GM23248 (cell line): ENCODE results near the gene SCAF4. TPM values are rescaled to one million over a fixed set of nuclear protein-coding genes. Genes with fewer than 3 reads are reported as not detected.

ENCODE experiments used
- DNase-seq: peaks from one replicate; pipeline ENCODE4 v3.0.0-alpha.2; 2015
- H2AFZ ChIP-seq: fragments of 200-600 bp; sonication (generic); 2 replicates; pipeline ENCODE4 v1.6.1; 2016; ENCODE audit warnings: antibody characterized with exemption
- H3F3A ChIP-seq: fragments of 200-600 bp; sonication (generic); 2 replicates; pipeline ENCODE4 v1.6.1; 2016; ENCODE audit warnings: mild to moderate bottlenecking, antibody characterized with exemption, mixed run types; ENCODE audit not compliant: insufficient read depth
- H3K27ac ChIP-seq: fragments of 200-600 bp; sonication (generic); 2 replicates; pipeline ENCODE4 v1.5.1; 2016; ENCODE audit warnings: mild to moderate bottlenecking
- H3K27me3 ChIP-seq: fragments of 200-600 bp; sonication (generic); replicated peaks from 2 replicates; pipeline ENCODE4 v1.6.1; 2016; ENCODE audit warnings: mild to moderate bottlenecking; ENCODE audit not compliant: insufficient read depth
- H3K36me3 ChIP-seq: fragments of 200-600 bp; sonication (generic); 2 replicates; pipeline ENCODE4 v1.6.1; 2016; ENCODE audit warnings: low read depth, mild to moderate bottlenecking
- H3K4me1 ChIP-seq: fragments of 200-600 bp; sonication (generic); 2 replicates; pipeline ENCODE4 v1.6.1; 2016; ENCODE audit warnings: mild to moderate bottlenecking; ENCODE audit not compliant: insufficient read depth
- H3K4me2 ChIP-seq: fragments of 200-600 bp; sonication (generic); one replicate; pipeline ENCODE4 v1.6.1; 2016; ENCODE audit warnings: mild to moderate bottlenecking; ENCODE audit not compliant: unreplicated experiment
- H3K4me3 ChIP-seq: fragments of 200-600 bp; sonication (generic); 2 replicates; pipeline ENCODE4 v1.5.1; 2016; ENCODE audit warnings: mild to moderate bottlenecking
- H3K79me2 ChIP-seq: fragments of 200-600 bp; sonication (generic); 2 replicates; pipeline ENCODE4 v1.6.1; 2016; ENCODE audit warnings: mild to moderate bottlenecking; ENCODE audit not compliant: insufficient read depth
- H3K9ac ChIP-seq: fragments of 200-600 bp; sonication (generic); 2 replicates; pipeline ENCODE4 v1.6.1; 2016; ENCODE audit warnings: mild to moderate bottlenecking
- H3K9me2 ChIP-seq: fragments of 200-600 bp; sonication (generic); 2 replicates; pipeline ENCODE4 v1.6.1; 2016; ENCODE audit warnings: mixed run types, mild to moderate bottlenecking, moderate library complexity; ENCODE audit not compliant: insufficient read depth
- H3K9me3 ChIP-seq: fragments of 200-600 bp; sonication (generic); one replicate; pipeline ENCODE4 v1.6.1; 2017; ENCODE audit warnings: low read depth
- H4K20me1 ChIP-seq: fragments of 200-600 bp; sonication (generic); 2 replicates; pipeline ENCODE4 v1.6.0; 2016; ENCODE audit not compliant: insufficient read depth
- EZH2 ChIP-seq: fragments of 200-600 bp; sonication (generic); IDR thresholded peaks from 2 replicates; pipeline ENCODE4 v1.6.1; 2018; ENCODE audit warnings: antibody characterized with exemption, mild to moderate bottlenecking; ENCODE audit not compliant: insufficient read depth, poor library complexity, severe bottlenecking
- EZH2phosphoT487 ChIP-seq: fragments of 200-600 bp; sonication (generic); IDR thresholded peaks from 2 replicates; pipeline ENCODE4 v1.6.1; 2018; ENCODE audit warnings: antibody characterized with exemption, moderate library complexity, mild to moderate bottlenecking, low read depth; ENCODE audit not compliant: insufficient read depth
- WGBS, 2 experiments: methylation state at CpG; one replicate each; pipeline ENCODE4 v1.1.6; 2015 to 2017; ENCODE audit warnings: low lambda C conversion rate in 2 of 2, low coverage in 1 of 2; ENCODE audit errors: missing lambda C conversion rate in 2 of 2; 5-methylcytosine and 5-hydroxymethylcytosine counted together
- in situ Hi-C: fragments of 300-500 bp; cut with MboI; formaldehyde crosslinking; loops from 2 replicates; pipeline ENCODE4 v1.15.0; 2020
- polyA plus RNA-seq: library from polyadenylated mRNA; unstranded; fragments of >200 nt; fragmentation: Nextera tagmentation; extraction: Ambion mirVana; gene quantifications from 2 replicates; pipeline ENCODE4 v1.2.1, GENCODE V29; 2016
- total RNA-seq: library from RNA; depleted of rRNA; stranded (reverse); fragments of >200 nt; shearing (Covaris generic); gene quantifications from 2 replicates; pipeline ENCODE4 v1.2.3, GENCODE V29; 2014

Gene SCAF4
- total and polyA plus RNA-seq, 2 experiments from 2014 or later, result 3.2 to 19.4 TPM

DNA sequence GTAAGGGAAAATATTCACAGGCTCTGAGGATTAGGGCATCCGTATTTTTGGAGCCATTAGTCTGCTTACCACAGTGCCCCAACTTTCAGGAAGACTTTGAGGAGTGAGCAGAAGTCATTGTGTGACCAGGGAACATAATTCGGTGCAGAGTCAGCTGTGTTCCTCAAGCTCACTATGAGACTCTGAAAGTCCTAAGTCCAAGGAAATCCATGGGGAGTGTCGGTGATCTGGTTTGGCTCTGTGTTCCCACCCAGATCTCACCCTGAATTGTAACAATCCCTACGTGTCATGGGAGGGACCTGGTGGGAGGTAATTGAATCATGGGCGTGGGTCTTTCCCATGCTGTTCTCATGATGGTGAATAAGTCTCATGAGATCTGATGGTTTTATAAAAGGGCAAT lies 45.9 kb upstream of the SCAF4 start:
- H3K4me1 ChIP-seq, result no peaks in the 10 kb centered on the region
- H3K27ac ChIP-seq, result no peak overlapping the region
- H3K9ac ChIP-seq, result no peak overlapping the region
- no peak overlapping the region for H3K4me3 ChIP-seq
- WGBS, 2 experiments, result 67 to 70% methylated on average over 5 of the region's 5 CpGs
- H3K36me3 ChIP-seq, result no peaks in the 10 kb centered on the region
- H3K79me2 ChIP-seq, result no peaks in the 10 kb centered on the region
- H2AFZ ChIP-seq, result no peak overlapping the region
- DNase-seq, result no peak
- TF ChIP-seq EZH2phosphoT487, result no peak
- no peak for TF ChIP-seq EZH2
- no peaks in the 10 kb centered on the region for H3K9me3 ChIP-seq
- in situ Hi-C loops, result loop anchor here (10.0 kb wide), 1 partner anchor 487 kb away; no protein-coding TSS in a partner anchor
- H3K9me2 ChIP-seq, result no peaks in the 10 kb centered on the region
- H3K4me2 ChIP-seq, result no peak overlapping the region
- H4K20me1 ChIP-seq, result no peaks in the 10 kb centered on the region
- no peaks in the 10 kb centered on the region for H3K27me3 ChIP-seq
- no peaks in the 10 kb centered on the region for H3F3A ChIP-seq

- H4K20me1 ChIP-seq, result no peaks in the 10 kb centered on the region
- no peaks in the 10 kb centered on the region for H3K4me1 ChIP-seq
- in situ Hi-C loops, result loop anchor here (10.0 kb wide), 1 partner anchor 491 kb away; no protein-coding TSS in a partner anchor
- no peaks in the 10 kb centered on the region for H3K36me3 ChIP-seq
- no peak overlapping the region for H3K27ac ChIP-seq
- H3K79me2 ChIP-seq, result no peaks in the 10 kb centered on the region
- no peaks in the 10 kb centered on the region for H3K9me3 ChIP-seq
- no peak for DNase-seq
- no peaks in the 10 kb centered on the region for H3F3A ChIP-seq
- H3K4me2 ChIP-seq, result no peak overlapping the region
- H3K9me2 ChIP-seq, result no peaks in the 10 kb centered on the region
- 87 to 90% methylated on average over 1 of the region's 1 CpG for WGBS, 2 experiments
- H3K4me3 ChIP-seq, result no peak overlapping the region
- TF ChIP-seq EZH2phosphoT487 (no peak), EZH2 (no peak)
- no peak overlapping the region for H2AFZ ChIP-seq
- no peak overlapping the region for H3K9ac ChIP-seq
- H3K27me3 ChIP-seq, result no peaks in the 10 kb centered on the region
Measured at GRCh38 chr21:31774031-31774430, 42.1 kb upstream of the SCAF4 start.

DNA sequence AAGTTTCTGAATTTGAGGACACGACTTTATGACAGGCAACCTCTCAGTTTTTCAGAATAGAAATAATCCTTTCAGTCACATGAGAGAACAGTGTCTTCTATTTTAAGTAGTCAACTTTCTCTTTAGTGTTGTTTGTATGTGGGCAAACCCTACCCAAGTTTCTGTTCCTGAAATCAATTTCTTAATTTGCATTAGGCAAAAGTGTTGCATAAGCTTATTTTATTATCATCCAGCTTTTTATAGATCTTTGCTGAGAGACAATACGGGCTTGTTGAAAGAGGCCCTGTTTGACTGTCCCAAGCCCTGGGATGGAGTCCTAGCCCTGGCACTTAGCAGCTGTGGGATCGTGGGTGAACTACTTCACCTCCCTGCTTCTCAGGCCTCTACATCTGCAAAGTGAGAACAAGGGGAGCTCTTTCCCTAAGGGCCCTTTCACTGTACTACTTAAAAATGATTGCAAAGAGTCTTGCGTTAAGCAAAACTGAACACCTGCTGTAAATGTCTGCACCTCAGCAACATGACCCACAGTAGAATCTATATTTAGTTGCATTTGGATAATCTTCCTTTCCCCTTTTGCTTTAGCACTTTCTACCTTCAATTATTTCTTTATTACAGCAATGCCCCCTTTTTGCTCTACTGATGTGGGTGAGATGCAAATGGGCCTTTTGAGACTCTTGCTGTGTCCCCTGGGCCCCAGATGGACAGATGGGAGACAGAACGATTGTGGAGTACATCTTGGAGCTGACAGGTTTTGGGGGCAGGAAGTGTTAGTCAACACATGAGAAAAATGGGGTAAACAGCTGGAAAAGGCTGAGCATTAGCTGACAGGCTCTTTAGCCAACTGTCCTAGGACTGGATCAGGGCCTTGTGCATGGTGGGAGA lies 41.0 kb upstream of the SCAF4 start:
- Histone ChIP-seq H3K4me2 (no peak overlapping the region), H3K9ac (no peak overlapping the region), H3K9me3 (no peaks in the 10 kb centered on the region), H3K36me3 (no peaks in the 10 kb centered on the region), H4K20me1 (no peaks in the 10 kb centered on the region), H3K27me3 (no peaks in the 10 kb centered on the region), H3K79me2 (no peaks in the 10 kb centered on the region), H3K9me2 (no peaks in the 10 kb centered on the region), H3F3A (no peaks in the 10 kb centered on the region), H3K4me3 (no peak overlapping the region), H2AFZ (no peak overlapping the region), H3K27ac (no peak overlapping the region), H3K4me1 (no peaks in the 10 kb centered on the region)
- no peak for TF ChIP-seq EZH2phosphoT487
- no peak for TF ChIP-seq EZH2
- in situ Hi-C loops, result loop anchor here (10.0 kb wide), 1 partner anchor 492 kb away; no protein-coding TSS in a partner anchor
- 67 to 72% methylated on average over 5 of the region's 5 CpGs for WGBS, 2 experiments
- DNase-seq, result no peak

DNA sequence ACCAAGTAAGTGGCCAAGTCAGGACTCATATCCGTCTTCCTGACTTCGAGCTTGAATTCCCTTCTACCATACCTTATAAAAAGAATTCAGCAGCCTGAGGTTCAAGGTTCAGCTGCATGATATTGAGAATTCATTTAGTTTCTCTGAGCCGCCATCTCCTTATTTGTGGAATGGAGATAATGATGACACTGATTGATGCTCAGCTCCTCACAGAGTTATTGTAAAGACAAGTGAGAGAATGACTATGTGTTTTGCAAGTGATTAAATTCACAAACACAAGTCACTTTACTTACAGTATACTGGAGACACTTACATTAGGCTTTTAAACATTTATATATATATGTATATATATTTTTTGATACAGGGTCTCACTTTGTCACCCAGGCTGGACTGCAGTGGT lies 39.8 kb upstream of the SCAF4 start:
- H3K36me3 ChIP-seq, result no peaks in the 10 kb centered on the region
- H3K9ac ChIP-seq, result no peak overlapping the region
- no peak for DNase-seq
- TF ChIP-seq EZH2phosphoT487, result no peak
- TF ChIP-seq EZH2, result no peak
- no peaks in the 10 kb centered on the region for H3K9me3 ChIP-seq
- H3K27me3 ChIP-seq, result no peaks in the 10 kb centered on the region
- no peaks in the 10 kb centered on the region for H4K20me1 ChIP-seq
- H3K4me3 ChIP-seq, result no peak overlapping the region
- H3F3A ChIP-seq, result no peaks in the 10 kb centered on the region
- in situ Hi-C loops, result loop anchor here (10.0 kb wide), 1 partner anchor 493 kb away; no protein-coding TSS in a partner anchor
- H2AFZ ChIP-seq, result no peak overlapping the region
- H3K4me1 ChIP-seq, result no peaks in the 10 kb centered on the region
- no peak overlapping the region for H3K27ac ChIP-seq
- 55 to 65% methylated on average over 3 of the region's 3 CpGs for WGBS, 2 experiments
- H3K9me2 ChIP-seq, result no peaks in the 10 kb centered on the region
- no peaks in the 10 kb centered on the region for H3K79me2 ChIP-seq
- H3K4me2 ChIP-seq, result no peak overlapping the region
